Measurements from ENCODE around the gene GOLGA6L24. TPM values are rescaled to one million over a fixed set of nuclear protein-coding genes. Genes with fewer than 3 reads are reported as not detected.
"Not testable (repeated sequence)": the region's sequence is repeated elsewhere in the genome, so short reads cannot be mapped to it uniquely, and the experiment has no call there.

GOLGA6L24 gene
- total RNA-seq = not detected

DNA sequence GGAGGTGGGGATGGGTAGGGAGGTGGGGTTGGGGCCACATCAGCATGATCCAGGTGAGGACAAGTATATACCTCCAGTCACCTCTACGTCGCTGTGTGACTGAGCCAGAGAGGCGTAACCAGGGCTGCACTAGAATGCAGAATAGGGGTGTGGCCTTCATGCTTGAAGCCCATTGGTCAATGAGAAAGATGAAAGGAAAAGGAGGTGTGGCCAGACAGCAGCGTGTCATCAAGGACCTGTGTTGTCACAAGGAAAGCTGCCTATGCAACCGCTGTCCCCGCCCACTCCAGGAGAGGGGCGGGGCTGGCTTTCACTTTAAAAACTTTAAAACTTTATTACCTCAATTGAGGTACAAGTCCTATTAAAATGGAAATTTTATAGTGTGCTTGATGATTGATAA is at the start of gene GOLGA6L24:
GOLGA6L24 (minus strand) TSS at position 101 of the 400 bp plus-strand sequence; CDS start at position 40, 61 bp downstream.
- CTCF ChIA-PET; DNase-seq; H3K4me1 Mint-ChIP-seq (ENCODE audit: low read depth); H3K9me3 Mint-ChIP-seq; H3K4me3 Mint-ChIP-seq; H3K27ac Mint-ChIP-seq; H3K27me3 Mint-ChIP-seq (ENCODE audit: low read depth); H3K36me3 Mint-ChIP-seq (ENCODE audit: low read depth); intact Hi-C loops (cut with micrococcal nuclease): not testable (repeated sequence)

DNA sequence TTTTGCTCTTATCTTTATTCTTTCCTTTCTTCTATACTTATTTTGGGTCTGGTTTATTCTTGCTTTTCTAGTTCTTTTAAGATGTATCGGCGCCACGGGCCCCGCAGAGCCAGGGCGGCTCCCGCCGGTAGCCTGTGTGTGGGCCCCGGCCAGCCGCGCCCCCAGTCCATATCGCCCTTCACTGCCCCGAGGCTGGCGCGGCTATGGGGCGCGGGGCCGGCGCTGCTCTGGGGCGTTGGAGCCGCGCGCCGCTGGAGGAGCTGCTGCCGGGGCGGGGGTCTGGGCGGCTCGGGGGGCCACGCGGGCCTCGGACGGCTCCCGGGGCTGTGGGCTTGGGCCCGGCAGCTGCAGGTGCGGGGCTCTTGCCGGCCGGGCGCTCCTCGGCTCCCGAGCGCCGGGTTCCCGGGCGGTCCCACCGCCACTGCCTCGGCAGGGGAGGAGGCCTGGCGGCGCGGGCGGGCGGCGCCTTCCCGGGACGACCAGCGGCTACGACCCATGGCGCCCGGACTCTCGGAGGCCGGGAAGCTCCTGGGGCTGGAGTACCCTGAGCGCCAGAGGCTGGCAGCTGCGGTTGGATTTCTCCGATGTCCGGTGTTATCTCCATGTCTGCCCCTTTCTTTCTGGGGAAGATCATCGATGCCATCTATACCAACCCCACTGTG is 45.0 kb upstream of the GOLGA6L24 start:
- CTCF ChIA-PET; H3K27me3 Mint-ChIP-seq (ENCODE audit: low read depth); intact Hi-C loops (cut with micrococcal nuclease); H3K4me1 Mint-ChIP-seq (ENCODE audit: low read depth); H3K36me3 Mint-ChIP-seq (ENCODE audit: low read depth); DNase-seq; H3K9me3 Mint-ChIP-seq; H3K27ac Mint-ChIP-seq; H3K4me3 Mint-ChIP-seq: not testable (repeated sequence)

DNA sequence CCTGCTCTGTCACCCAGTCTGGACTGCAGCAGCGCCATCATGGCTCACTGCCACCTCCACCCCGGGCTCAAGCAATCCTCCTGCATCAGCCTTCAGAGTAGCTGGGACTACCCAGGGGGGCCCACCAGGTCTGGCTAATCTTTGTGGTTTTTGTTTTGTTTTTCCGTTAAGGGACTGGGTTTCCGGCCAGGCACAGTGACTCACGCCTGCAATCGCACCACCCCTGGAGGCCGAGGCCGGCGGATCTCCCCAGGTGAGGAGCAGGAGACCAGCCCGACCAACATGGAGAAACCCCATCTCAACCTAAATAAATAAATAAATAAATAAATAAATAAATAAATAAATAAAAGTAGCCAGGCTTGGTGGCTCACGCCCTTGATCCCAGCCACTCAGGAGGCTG is 38.1 kb upstream of the GOLGA6L24 start:
- CTCF ChIA-PET; DNase-seq; H3K4me3 Mint-ChIP-seq; H3K27me3 Mint-ChIP-seq (ENCODE audit: low read depth); intact Hi-C loops (cut with micrococcal nuclease); H3K9me3 Mint-ChIP-seq; H3K4me1 Mint-ChIP-seq (ENCODE audit: low read depth); H3K27ac Mint-ChIP-seq; H3K36me3 Mint-ChIP-seq (ENCODE audit: low read depth): not testable (repeated sequence)

DNA sequence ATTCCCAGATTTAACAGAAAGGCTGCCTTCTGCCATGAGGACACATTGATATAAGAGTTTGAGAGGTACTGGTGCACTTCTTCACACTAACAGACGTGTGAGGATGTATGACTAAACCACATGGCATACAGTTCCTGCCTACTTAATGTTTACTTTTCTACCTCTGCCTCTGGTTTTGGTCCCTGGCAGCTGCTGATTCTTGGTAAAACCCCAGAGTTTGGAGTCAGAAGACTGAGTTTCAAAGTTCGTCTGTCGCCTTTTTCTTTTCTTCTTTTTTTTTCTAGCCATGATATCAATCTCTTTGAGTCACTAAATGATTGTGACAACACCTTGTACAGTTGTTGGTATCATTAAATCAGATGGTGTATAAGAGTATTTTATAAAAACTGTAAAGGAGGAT is 22.2 kb upstream of the GOLGA6L24 start:
- H3K27ac Mint-ChIP-seq; H3K4me1 Mint-ChIP-seq (ENCODE audit: low read depth); H3K4me3 Mint-ChIP-seq; H3K27me3 Mint-ChIP-seq (ENCODE audit: low read depth); CTCF ChIA-PET; H3K9me3 Mint-ChIP-seq; H3K36me3 Mint-ChIP-seq (ENCODE audit: low read depth); intact Hi-C loops (cut with micrococcal nuclease): not testable (repeated sequence)
- peak; percentile 13 for DNase-seq

DNA sequence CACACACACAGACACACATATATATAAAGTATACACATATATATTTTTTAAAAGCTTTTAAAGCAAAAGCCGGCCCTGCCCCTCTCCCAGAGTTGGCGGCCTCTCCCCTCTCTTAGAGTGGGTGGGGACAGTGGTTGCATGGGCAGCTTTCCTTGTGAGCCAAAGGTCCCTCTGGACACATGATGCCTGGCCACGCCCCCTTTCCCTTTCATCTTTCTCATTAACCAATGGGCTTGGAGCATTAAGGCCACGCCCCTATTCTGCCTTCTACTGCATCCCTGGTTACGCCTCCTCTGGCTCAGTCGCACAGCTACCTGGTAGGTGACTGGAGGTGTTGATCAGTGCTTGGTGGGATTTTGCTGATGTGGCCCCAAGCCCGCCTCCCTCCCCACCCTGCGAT is 20.5 kb upstream of the GOLGA6L24 start, which contains the start of gene GOLGA8F:
GOLGA8F (plus strand) TSS at position 301 of the 400 bp plus-strand sequence; CDS start at position 399, 98 bp downstream.
- H3K9me3 Mint-ChIP-seq; DNase-seq; CTCF ChIA-PET; H3K36me3 Mint-ChIP-seq (ENCODE audit: low read depth); intact Hi-C loops (cut with micrococcal nuclease); H3K27ac Mint-ChIP-seq; H3K27me3 Mint-ChIP-seq (ENCODE audit: low read depth); H3K4me3 Mint-ChIP-seq; H3K4me1 Mint-ChIP-seq (ENCODE audit: low read depth): not testable (repeated sequence)

- DNase-seq; H3K27ac Mint-ChIP-seq; H3K36me3 Mint-ChIP-seq (ENCODE audit: low read depth); H3K9me3 Mint-ChIP-seq; CTCF ChIA-PET; H3K4me1 Mint-ChIP-seq (ENCODE audit: low read depth); H3K27me3 Mint-ChIP-seq (ENCODE audit: low read depth); intact Hi-C loops (cut with micrococcal nuclease); H3K4me3 Mint-ChIP-seq: not testable (repeated sequence)
Measured at GRCh38 chr15:28365502-28365901, 7.6 kb upstream of the GOLGA6L24 start.

DNA sequence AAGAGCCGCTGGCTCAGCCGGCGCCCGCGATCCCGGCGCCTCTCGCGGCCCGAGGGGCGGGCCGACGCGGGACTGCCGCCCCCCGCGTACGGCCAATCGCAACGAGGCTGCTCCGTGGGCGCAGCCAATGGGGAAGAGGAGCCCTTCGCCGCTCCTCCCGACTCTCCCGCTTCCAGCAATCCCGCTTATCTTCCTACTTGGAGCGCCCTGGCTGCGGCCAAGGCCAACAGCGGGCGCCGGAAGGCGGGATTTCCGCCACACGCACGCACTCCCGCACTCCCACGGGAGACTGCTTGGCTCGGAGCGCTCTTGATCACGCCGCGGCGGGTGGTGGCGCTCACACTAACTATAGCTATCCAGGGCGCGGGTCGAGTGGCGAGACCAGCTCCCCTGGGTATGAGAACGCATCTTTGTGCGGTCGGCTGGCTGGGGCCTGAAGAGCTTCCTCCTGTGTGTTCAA is 35.7 kb downstream of the GOLGA6L24 start, which contains the start of gene HERC2:
HERC2 (minus strand) TSS at position 51 of the 460 bp plus-strand sequence. CDS start 746 bp downstream, outside the sequence.
- H3K36me3 Mint-ChIP-seq (ENCODE audit: low read depth); CTCF ChIA-PET; DNase-seq; H3K4me1 Mint-ChIP-seq (ENCODE audit: low read depth); H3K27me3 Mint-ChIP-seq (ENCODE audit: low read depth); H3K9me3 Mint-ChIP-seq; intact Hi-C loops (cut with micrococcal nuclease): not testable (repeated sequence)
- peak within 1 kb of the TSS; percentile 97 for H3K4me3 Mint-ChIP-seq
- peak within 1 kb of the TSS; percentile 88 for H3K27ac Mint-ChIP-seq

DNA sequence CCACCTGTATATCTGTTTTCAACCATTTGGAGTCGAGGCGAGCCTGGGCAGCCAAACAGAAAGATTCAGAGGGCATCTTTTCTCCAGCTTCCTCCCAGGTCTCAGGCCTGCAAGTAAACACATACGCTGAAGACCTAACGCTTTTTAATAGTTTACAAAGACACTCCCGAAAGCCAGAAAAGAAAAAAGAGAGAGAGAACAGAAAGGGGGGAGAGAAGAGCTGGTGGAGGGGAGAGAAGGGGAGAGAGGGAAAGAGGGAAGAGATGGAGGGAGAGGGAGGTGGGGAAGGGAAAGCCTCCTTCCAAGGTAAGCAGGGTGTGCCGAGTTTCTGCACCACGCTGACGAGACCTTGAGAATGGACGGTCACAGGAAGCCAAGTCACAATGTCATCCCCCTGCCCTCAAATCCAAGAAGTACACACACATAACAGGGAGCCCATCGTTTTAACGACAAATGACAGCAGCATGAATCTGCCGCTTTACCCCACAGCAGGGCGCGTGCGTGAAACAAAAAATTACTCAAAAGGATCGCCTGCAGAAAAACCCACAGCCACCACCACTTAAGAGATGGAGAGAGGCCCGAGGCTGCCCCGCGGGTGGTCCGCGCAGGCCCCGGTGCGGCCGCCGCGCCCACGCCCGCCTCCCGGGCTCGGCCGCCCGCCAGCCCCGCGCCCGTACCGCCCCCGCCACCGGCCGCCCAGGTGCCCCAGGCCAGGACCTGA is 36.4 kb downstream of the GOLGA6L24 start:
- peak overlapping the region; percentile 88 for H3K27ac Mint-ChIP-seq
- H3K4me1 Mint-ChIP-seq (ENCODE audit: low read depth); H3K36me3 Mint-ChIP-seq (ENCODE audit: low read depth); H3K9me3 Mint-ChIP-seq; H3K27me3 Mint-ChIP-seq (ENCODE audit: low read depth); CTCF ChIA-PET; intact Hi-C loops (cut with micrococcal nuclease): not testable (repeated sequence)
- DNase-seq = peak; percentile 14
- H3K4me3 Mint-ChIP-seq = peak overlapping the region; percentile 97

DNA sequence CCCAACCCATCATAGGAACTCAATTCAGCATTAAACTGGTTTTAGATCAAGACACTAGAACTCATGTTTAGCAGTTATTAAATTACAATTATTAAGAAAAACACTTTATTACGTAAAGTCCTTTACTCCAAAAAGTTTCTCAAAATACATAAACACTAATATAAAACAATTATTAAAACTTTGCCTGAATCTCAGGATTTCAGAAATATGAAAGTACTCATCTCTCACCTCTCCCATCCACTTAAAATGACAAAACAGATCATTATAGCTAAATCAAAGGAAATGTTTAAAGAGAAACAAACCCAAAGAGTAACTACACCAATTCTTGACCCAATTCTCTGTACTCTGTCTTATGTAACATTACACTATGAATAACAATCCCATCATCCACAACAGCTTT is 38.2 kb downstream of the GOLGA6L24 start:
- H3K27ac Mint-ChIP-seq; intact Hi-C loops (cut with micrococcal nuclease); H3K27me3 Mint-ChIP-seq (ENCODE audit: low read depth); H3K9me3 Mint-ChIP-seq; DNase-seq; H3K4me1 Mint-ChIP-seq (ENCODE audit: low read depth); H3K4me3 Mint-ChIP-seq; CTCF ChIA-PET: not testable (repeated sequence)
- peaks cover 17% of the 10 kb centered on the region for H3K36me3 Mint-ChIP-seq (ENCODE audit: low read depth)

- CTCF ChIA-PET; H3K9me3 Mint-ChIP-seq; H3K27ac Mint-ChIP-seq; H3K27me3 Mint-ChIP-seq (ENCODE audit: low read depth); H3K4me1 Mint-ChIP-seq (ENCODE audit: low read depth); intact Hi-C loops (cut with micrococcal nuclease); H3K4me3 Mint-ChIP-seq; DNase-seq: not testable (repeated sequence)
- peaks cover 20% of the 10 kb centered on the region for H3K36me3 Mint-ChIP-seq (ENCODE audit: low read depth)
Measured at GRCh38 chr15:28318828-28319227, 39.1 kb downstream of the GOLGA6L24 start.

DNA sequence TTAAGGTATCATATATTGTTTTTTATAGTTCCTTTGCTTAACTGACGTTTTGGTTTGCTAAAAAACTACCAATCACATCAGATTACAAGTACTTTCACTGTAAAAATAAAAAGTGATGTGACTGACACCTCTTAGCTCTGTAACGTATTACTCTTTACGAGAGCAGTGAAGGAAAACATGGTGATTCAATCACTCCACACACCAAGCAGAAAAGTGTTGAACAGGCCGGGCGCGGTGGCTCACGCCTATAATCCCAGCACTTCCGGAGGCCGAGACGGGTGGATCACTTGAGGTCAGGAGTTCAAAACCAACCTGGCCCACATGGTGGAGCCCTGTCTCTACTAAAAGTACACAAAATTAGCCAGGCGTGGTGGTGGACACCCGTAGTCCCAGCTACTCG is 39.8 kb downstream of the GOLGA6L24 start:
- DNase-seq; CTCF ChIA-PET; H3K27me3 Mint-ChIP-seq (ENCODE audit: low read depth); H3K27ac Mint-ChIP-seq; intact Hi-C loops (cut with micrococcal nuclease); H3K4me3 Mint-ChIP-seq; H3K9me3 Mint-ChIP-seq; H3K4me1 Mint-ChIP-seq (ENCODE audit: low read depth): not testable (repeated sequence)
- H3K36me3 Mint-ChIP-seq (ENCODE audit: low read depth) = peaks cover 22% of the 10 kb centered on the region

DNA sequence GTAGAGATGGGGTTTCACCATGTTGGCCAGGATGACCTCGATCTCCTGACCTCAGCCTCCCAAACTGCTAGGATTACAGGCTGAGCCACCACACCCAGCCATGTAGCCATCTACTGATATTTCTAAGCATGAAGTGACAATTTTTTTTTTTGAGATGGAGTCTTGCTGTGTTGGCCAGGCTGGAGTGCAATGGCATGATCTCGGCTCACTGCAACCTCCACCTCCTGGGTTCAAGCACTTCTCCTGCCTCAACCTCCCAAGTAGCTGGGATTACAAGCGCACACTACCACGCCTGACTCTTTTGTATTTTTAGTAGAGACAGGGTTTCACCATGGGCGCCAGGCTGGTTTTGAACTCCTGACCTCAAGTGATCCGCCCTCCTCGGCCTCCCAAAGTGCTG is 40.9 kb downstream of the GOLGA6L24 start:
- H3K9me3 Mint-ChIP-seq; DNase-seq; H3K27ac Mint-ChIP-seq; H3K4me1 Mint-ChIP-seq (ENCODE audit: low read depth); H3K27me3 Mint-ChIP-seq (ENCODE audit: low read depth); intact Hi-C loops (cut with micrococcal nuclease); CTCF ChIA-PET; H3K4me3 Mint-ChIP-seq: not testable (repeated sequence)
- H3K36me3 Mint-ChIP-seq (ENCODE audit: low read depth) = peaks cover 24% of the 10 kb centered on the region

DNA sequence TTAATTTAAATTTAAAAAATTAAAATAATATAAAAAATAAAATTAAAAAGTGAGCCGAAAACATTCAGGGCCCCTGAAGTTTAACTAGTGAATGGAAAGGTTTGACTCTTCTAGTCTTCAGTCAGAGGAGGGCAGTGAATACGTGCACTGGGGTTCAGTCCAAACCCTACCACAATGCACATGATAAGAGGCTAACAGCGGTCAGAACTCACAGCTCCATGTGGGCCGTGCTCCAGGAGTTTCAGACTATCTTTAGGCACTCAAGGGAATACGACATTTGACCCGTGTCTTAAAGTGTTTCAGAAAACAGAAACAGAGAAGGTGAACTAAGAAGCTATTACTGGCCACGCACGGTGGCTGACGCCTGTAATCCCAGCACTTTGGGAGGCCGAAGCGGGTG is 47.4 kb downstream of the GOLGA6L24 start:
- H3K4me3 Mint-ChIP-seq; H3K27ac Mint-ChIP-seq; H3K4me1 Mint-ChIP-seq (ENCODE audit: low read depth); H3K27me3 Mint-ChIP-seq (ENCODE audit: low read depth); DNase-seq; intact Hi-C loops (cut with micrococcal nuclease); CTCF ChIA-PET; H3K9me3 Mint-ChIP-seq: not testable (repeated sequence)
- peaks cover 39% of the 10 kb centered on the region for H3K36me3 Mint-ChIP-seq (ENCODE audit: low read depth)

Measured in activated naive CD4-positive, alpha-beta T cell treated with anti-CD3 and anti-CD28 coated beads for 36 hours (primary cell).